Measurements from ENCODE around the gene ACER2.

DNA sequence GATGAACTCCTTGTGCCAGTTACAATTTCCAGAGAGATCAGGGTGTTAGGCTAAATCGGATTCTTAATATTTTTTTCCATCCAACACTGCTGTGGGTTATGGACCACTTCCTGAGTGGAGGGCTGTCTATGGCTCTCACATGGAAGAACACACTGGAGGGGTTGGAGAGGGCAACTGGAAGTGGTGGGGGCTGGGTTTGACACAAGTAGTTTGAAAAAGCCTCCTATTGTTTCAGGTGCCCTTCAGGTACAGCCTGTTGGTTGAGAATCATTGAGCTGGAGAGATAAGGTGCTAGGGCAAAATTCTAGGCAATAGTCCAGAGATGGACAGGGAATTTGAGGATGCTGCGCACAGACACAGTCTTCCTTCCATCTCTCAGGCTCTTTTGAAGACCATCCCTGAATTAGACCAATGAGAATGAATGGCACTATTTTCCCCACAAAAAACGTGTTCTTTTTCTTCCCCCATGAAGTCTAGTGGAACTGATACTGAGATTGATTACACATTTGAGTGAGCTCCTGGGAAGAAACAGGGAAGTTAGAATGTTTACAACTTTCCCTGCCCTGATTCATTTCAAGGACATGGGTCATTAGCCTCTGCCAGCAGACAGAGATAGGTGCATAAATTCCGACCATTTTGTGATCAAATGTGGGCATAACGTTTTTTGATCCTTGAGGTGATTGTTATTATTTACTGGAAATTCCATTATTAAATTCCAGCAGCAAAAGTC lies 87.7 kb downstream of the ACER2 start:
- TF ChIP-seq, protein P1, sequence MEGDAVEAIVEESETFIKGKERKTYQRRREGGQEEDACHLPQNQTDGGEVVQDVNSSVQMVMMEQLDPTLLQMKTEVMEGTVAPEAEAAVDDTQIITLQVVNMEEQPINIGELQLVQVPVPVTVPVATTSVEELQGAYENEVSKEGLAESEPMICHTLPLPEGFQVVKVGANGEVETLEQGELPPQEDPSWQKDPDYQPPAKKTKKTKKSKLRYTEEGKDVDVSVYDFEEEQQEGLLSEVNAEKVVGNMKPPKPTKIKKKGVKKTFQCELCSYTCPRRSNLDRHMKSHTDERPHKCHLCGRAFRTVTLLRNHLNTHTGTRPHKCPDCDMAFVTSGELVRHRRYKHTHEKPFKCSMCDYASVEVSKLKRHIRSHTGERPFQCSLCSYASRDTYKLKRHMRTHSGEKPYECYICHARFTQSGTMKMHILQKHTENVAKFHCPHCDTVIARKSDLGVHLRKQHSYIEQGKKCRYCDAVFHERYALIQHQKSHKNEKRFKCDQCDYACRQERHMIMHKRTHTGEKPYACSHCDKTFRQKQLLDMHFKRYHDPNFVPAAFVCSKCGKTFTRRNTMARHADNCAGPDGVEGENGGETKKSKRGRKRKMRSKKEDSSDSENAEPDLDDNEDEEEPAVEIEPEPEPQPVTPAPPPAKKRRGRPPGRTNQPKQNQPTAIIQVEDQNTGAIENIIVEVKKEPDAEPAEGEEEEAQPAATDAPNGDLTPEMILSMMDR (IDR thresholded peaks at IDR 0.05; ENCODE audit: low read length), result no peak
- TF ChIP-seq EZH2 (IDR thresholded peaks at IDR 0.05; ENCODE audit: borderline replicate concordance, low read length), result no peak
